K562 (cell line): ENCODE measurements around the gene ADSS1. TPM values are rescaled to one million over a fixed set of nuclear protein-coding genes. Genes with fewer than 3 reads are reported as not detected.

ENCODE experiments used
- ATAC-seq: fragments of 200-7000 bp; cut with Tn5 transposase; 3 replicates; pipeline ENCODE4 v1.9.1; 2020; ENCODE audit warnings: moderate library complexity
- BruUV-seq: library from RNA; stranded (reverse); fragments of 400-500 nt; replicated peaks from 2 replicates; lab custom pipeline; 2021; lab: Mats Ljungman, UMichigan
- CTCF ChIA-PET: fragments of 300-600 bp; formaldehyde crosslinking; extraction: SDS; loops from one replicate; lab custom pipeline; 2021; ENCODE audit warnings: low intra/inter-chr PET ratio; lab: Yijun Ruan, JAX
- POLR2A ChIA-PET: fragments of 300-600, 350-650 bp; sonication (Branson Sonifier 250); formaldehyde crosslinking; extraction: SDS; loops from one replicate; lab custom pipeline; 2021; ENCODE audit warnings: antibody characterized with exemption, inconsistent platforms; lab: Yijun Ruan, JAX
- DNase-seq, 4 experiments: peaks; one replicate each; pipeline versions ENCODE4 v3.0.0 to v3.0.0-alpha.2; 2011 to 2018; ENCODE audit warnings: low spot score in 3 of 4, mixed read lengths in 3 of 4; ENCODE audit errors: extremely low read depth in 1 of 4
- FAIRE-seq: peaks from 2 replicates; lab custom pipeline; 2011; peaks lifted over from hg19 to GRCh38; lab: Jason Lieb, UNC
- H2AFZ ChIP-seq: 2 replicates; pipeline ENCODE4 v1.6.0; 2011; ENCODE audit warnings: low read depth, low read length, control low read depth, inconsistent platforms
- H3K27ac ChIP-seq: fragments of 200-600 bp; 3 replicates; pipeline ENCODE4 v1.8.0; 2011; ENCODE audit warnings: low read depth, mild to moderate bottlenecking, control low read depth, inconsistent platforms, low read length, moderate library complexity, mixed read lengths; ENCODE audit errors: extremely low read depth
- H3K27me3 ChIP-seq, 2 experiments: fragments of 300-600 bp in 1 of 2; 2 replicates in 1 of 2; 3 replicates in 1 of 2; pipeline versions ENCODE4 v1.6.0 to v1.8.0; 2011; ENCODE audit warnings: inconsistent platforms in 2 of 2, low read length in 2 of 2, mild to moderate bottlenecking in 1 of 2, mixed read lengths in 1 of 2, moderate library complexity in 1 of 2; ENCODE audit not compliant: control insufficient read depth in 2 of 2, insufficient read depth in 2 of 2
- H3K36me3 ChIP-seq: fragments of 300-600 bp; 3 replicates; pipeline ENCODE4 v1.8.0; 2011; ENCODE audit warnings: mild to moderate bottlenecking, low read length, inconsistent platforms; ENCODE audit not compliant: control insufficient read depth, insufficient read depth
- H3K4me1 ChIP-seq, 2 experiments: fragments of 200-600 bp in 1 of 2; replicated peaks in 1 of 2; 2 replicates in 1 of 2; 3 replicates in 1 of 2; pipeline versions ENCODE4 v1.5.1 to v1.8.0; 2011; ENCODE audit warnings: inconsistent platforms in 2 of 2, low read length in 2 of 2, mild to moderate bottlenecking in 1 of 2, mixed read lengths in 1 of 2, moderate library complexity in 1 of 2; ENCODE audit not compliant: control insufficient read depth in 2 of 2, insufficient read depth in 2 of 2
- H3K4me2 ChIP-seq: 2 replicates; pipeline ENCODE4 v1.6.1; 2011; ENCODE audit warnings: low read length, control low read depth, inconsistent platforms, mixed read lengths; ENCODE audit not compliant: insufficient read depth
- H3K4me3 ChIP-seq: fragments of 200-600 bp; sonication (generic), shearing (Covaris generic); 2 replicates; pipeline ENCODE4 v1.5.1; 2016; ENCODE audit warnings: control low read depth, inconsistent platforms
- H3K79me2 ChIP-seq: fragments of 200-600 bp; 3 replicates; pipeline ENCODE4 v1.8.0; 2011; ENCODE audit warnings: low read length, inconsistent platforms; ENCODE audit not compliant: control insufficient read depth, insufficient read depth
- H3K9ac ChIP-seq, 2 experiments: 2 replicates each; pipeline versions ENCODE4 v1.6.0 to v1.6.1; 2011; ENCODE audit warnings: low read depth in 2 of 2, low read length in 2 of 2, control low read depth in 1 of 2, inconsistent platforms in 1 of 2, mild to moderate bottlenecking in 1 of 2, mixed read lengths in 1 of 2; ENCODE audit not compliant: insufficient read depth in 1 of 2
- H3K9me1 ChIP-seq: one replicate; pipeline ENCODE4 v1.6.0; 2011; ENCODE audit warnings: inconsistent platforms, mild to moderate bottlenecking, low read length, moderate library complexity; ENCODE audit not compliant: control insufficient read depth, insufficient read depth
- H3K9me3 ChIP-seq: replicated peaks from 2 replicates; pipeline ENCODE4 v1.5.1; 2011; ENCODE audit warnings: low read depth, low read length, inconsistent platforms; ENCODE audit not compliant: control insufficient read depth, insufficient read depth
- H4K20me1 ChIP-seq: replicated peaks from 2 replicates; pipeline ENCODE4 v1.6.1; 2011; ENCODE audit warnings: low read length, inconsistent platforms, mixed read lengths; ENCODE audit not compliant: control insufficient read depth, insufficient read depth
- KDM4B ChIP-seq, 2 experiments: fragments of 450-650 bp in 1 of 2; sonication (generic) in 1 of 2; IDR thresholded peaks; 2 replicates each; pipeline ENCODE4 v1.6.1; 2016 to 2017; ENCODE audit warnings: borderline replicate concordance in 2 of 2, antibody characterized with exemption in 1 of 2, low read depth in 1 of 2, mild to moderate bottlenecking in 1 of 2
- RBBP5 ChIP-seq: fragments of 200-600 bp; sonication (generic); IDR thresholded peaks from 2 replicates; pipeline ENCODE4 v1.6.1; 2012; ENCODE audit warnings: borderline replicate concordance, mild to moderate bottlenecking, low read length, control low read depth, inconsistent platforms; ENCODE audit not compliant: insufficient read depth, poor library complexity, severe bottlenecking
- RNF219 ChIP-seq: fragments of 250-450 bp; sonication (Bioruptor Pico); IDR thresholded peaks from 2 replicates; pipeline ENCODE4 v1.5.0; 2022; ENCODE audit warnings: mild to moderate bottlenecking
- SMAD3 ChIP-seq: fragments of 450-650 bp; formaldehyde crosslinking; conservative IDR thresholded peaks from 2 replicates; pipeline ENCODE4 v1.4.0; 2020; ENCODE audit warnings: mild to moderate bottlenecking
- WGBS: fragments of 100-300 bp; shearing (Covaris generic); methylation state at CpG from one replicate; pipeline ENCODE4 v1.1.6; 2016; ENCODE audit warnings: low coverage, mixed read lengths; ENCODE audit not compliant: insufficient coverage; ENCODE audit errors: missing lambda C conversion rate; 5-methylcytosine and 5-hydroxymethylcytosine counted together
- in situ Hi-C: fragments of 300-500 bp; cut with MboI; formaldehyde crosslinking; loops from 4 replicates; pipeline ENCODE4 v1.15.0; 2018; ENCODE audit warnings: inconsistent platforms, mixed read lengths
- intact Hi-C: fragments of 100-400 bp; cut with micrococcal nuclease; formaldehyde crosslinking; loops from 2 replicates; pipeline ENCODE4 v1.14.2; 2022
- microRNA-seq: library from miRNA; unstranded; fragments of <30 nt; microRNA quantifications from one replicate; pipeline ENCODE4, GENCODE V29; 2018; ENCODE audit warnings: borderline microRNAs expressed
- polyA plus RNA-seq, 8 experiments: library from polyadenylated mRNA; depleted of rRNA in 4 of 8; stranded (reverse) in 5 of 8; unstranded in 3 of 8; fragments of >200 nt; fragmentation: Nextera tagmentation in 2 of 8; fragmentation: Illumina TruSeq in 1 of 8; extraction: Ambion mirVana in 2 of 8; extraction: Trizol in 1 of 8; gene quantifications; 2 replicates each; pipeline versions ENCODE4 v1.2.1 to v1.2.3, GENCODE V29; 2011 to 2014; ENCODE audit warnings: inconsistent platforms in 1 of 8, missing spikeins in 1 of 8
- small RNA-seq: library from RNA; depleted of rRNA; stranded (forward); fragments of <200 nt; gene quantifications from one replicate; pipeline ENCODE3, GENCODE V24; 2014
- total RNA-seq, 7 experiments: library from RNA; depleted of rRNA in 6 of 7; stranded (reverse); fragments of >200 nt in 6 of 7; fragmentation: Illumina TruSeq in 2 of 7; extraction: Trizol in 2 of 7; gene quantifications; 2 replicates each; pipeline versions ENCODE4 v1.2.1 to v1.2.3, GENCODE V29; 2011 to 2021; ENCODE audit warnings: low replicate concordance in 1 of 7

ADSS1 gene
- total and polyA plus RNA-seq, 9 of the 15 experiments (the other 6 are each of a cell fraction or from before 2014, with no cell fraction given): 0.53 to 5.9 (median 3.9) TPM

GRCh38 chr14:104796687-104797081 lies 72.7 kb downstream of the ADSS1 start:
- peak overlapping the region; percentile 82 for H3K4me2 ChIP-seq
- peak overlapping the region; percentile 77; the same call in 1 of the 2 replicates for H2AFZ ChIP-seq
- in situ Hi-C loops: no loop called here
- H4K20me1 ChIP-seq: peaks cover 12% of the 10 kb centered on the region; the same call in 1 of the 2 replicates
- no TSS peak for BruUV-seq
- peak overlapping the region; percentile 74 to 91; a peak in 3 of 4 replicates for H3K9ac ChIP-seq
- POLR2A ChIA-PET: interaction anchor here (0.6 to 0.7 kb wide), 2 partner anchors 479 to 505 kb away, joined by 3 to 4 read pairs; no protein-coding TSS in a partner anchor
- H3K27me3 ChIP-seq: no peaks in the 10 kb centered on the region
- peak overlapping the region; percentile 80 for H3K27ac ChIP-seq
- H3K79me2 ChIP-seq: peaks cover 45% of the 10 kb centered on the region
- intact Hi-C loops: no loop called here
- no peaks in the 10 kb centered on the region for H3K9me1 ChIP-seq
- H3K4me1 ChIP-seq: peaks cover 52 to 92% of the 10 kb centered on the region in 2 experiments
- TF ChIP-seq RBBP5 (peak; percentile 8), SMAD3 (CRISPR knock-in tag) (no peak), KDM4B (IDR thresholded peaks at IDR 0.05; ENCODE audit: borderline replicate concordance in 2 of 2, low read depth in 1 of 2) (no peak), RNF219 (no peak)
- TF ChIP-seq, all 486 proteins: peak for 1
- H3K4me3 ChIP-seq: peak overlapping the region; percentile 48; the same call in 1 of the 2 replicates
- CTCF ChIA-PET: no interaction called here
- no peaks in the 10 kb centered on the region for H3K9me3 ChIP-seq
- FAIRE-seq (no peak), ATAC-seq (no peak), DNase-seq (no peak)
- WGBS: 7% methylated on average over 2 of the region's 6 CpGs
- H3K36me3 ChIP-seq: peaks cover 17% of the 10 kb centered on the region; the same call in 1 of the 3 replicates

Small RNA genes within 50 kb of the gene (microRNA-seq; reads per million reads assigned to microRNA genes)
- gene MIR4710: 0.27 reads per million

Small RNA genes within 50 kb of the gene (small RNA-seq; reads per million reads assigned to genes)
- gene MIR4710: not detected

Other genes starting within 250 kb of the ADSS1 start
Only the 7 nearest of the 8 such genes appear.
- gene C14orf180, start 144.5 kb upstream of the ADSS1 start, total RNA-seq (2014; rRNA removed): not detected in 2 replicates
- gene C14orf180, start 144.5 kb upstream of the ADSS1 start, total RNA-seq (2014; rRNA removed; fragmentation: Illumina TruSeq; extraction: Trizol): not detected in 2 replicates
- not detected in 2 replicates for gene C14orf180, start 144.5 kb upstream of the ADSS1 start, total RNA-seq (2015; rRNA removed; fragmentation: Illumina TruSeq; extraction: Trizol)
- gene C14orf180, start 144.5 kb upstream of the ADSS1 start, total RNA-seq (2021): not detected in 2 replicates
- gene C14orf180, start 144.5 kb upstream of the ADSS1 start, polyA plus RNA-seq (2011; rRNA removed): not detected in 2 replicates
- gene C14orf180, start 144.5 kb upstream of the ADSS1 start, polyA plus RNA-seq (2014; fragmentation: Illumina TruSeq; extraction: Trizol): not detected in 2 replicates
- gene C14orf180, start 144.5 kb upstream of the ADSS1 start, polyA plus RNA-seq (2014; fragmentation: Nextera tagmentation; extraction: Ambion mirVana): not detected
- gene C14orf180, start 144.5 kb upstream of the ADSS1 start, polyA plus RNA-seq (2014; rRNA removed): not detected in 2 replicates
- not detected in 2 replicates for gene TMEM179, start 119.5 kb upstream of the ADSS1 start, total RNA-seq (2014; rRNA removed)
- not detected in 2 replicates for gene TMEM179, start 119.5 kb upstream of the ADSS1 start, total RNA-seq (2014; rRNA removed; fragmentation: Illumina TruSeq; extraction: Trizol)
- not detected in 2 replicates for gene TMEM179, start 119.5 kb upstream of the ADSS1 start, total RNA-seq (2015; rRNA removed; fragmentation: Illumina TruSeq; extraction: Trizol)
- gene TMEM179, start 119.5 kb upstream of the ADSS1 start, total RNA-seq (2021): not detected in 2 replicates
- not detected in 2 replicates for gene TMEM179, start 119.5 kb upstream of the ADSS1 start, polyA plus RNA-seq (2011; rRNA removed)
- not detected in 2 replicates for gene TMEM179, start 119.5 kb upstream of the ADSS1 start, polyA plus RNA-seq (2014; fragmentation: Illumina TruSeq; extraction: Trizol)
- gene TMEM179, start 119.5 kb upstream of the ADSS1 start, polyA plus RNA-seq (2014; fragmentation: Nextera tagmentation; extraction: Ambion mirVana): not detected
- gene TMEM179, start 119.5 kb upstream of the ADSS1 start, polyA plus RNA-seq (2014; rRNA removed): not detected in 2 replicates
- 24.9 and 28.8 TPM in 2 replicates for gene INF2, start 34.6 kb upstream of the ADSS1 start, total RNA-seq (2014; rRNA removed)
- 2.8 and 4.4 TPM in 2 replicates for gene INF2, start 34.6 kb upstream of the ADSS1 start, total RNA-seq (2014; rRNA removed; fragmentation: Illumina TruSeq; extraction: Trizol)
- 7.8 and 8.7 TPM in 2 replicates for gene INF2, start 34.6 kb upstream of the ADSS1 start, total RNA-seq (2015; rRNA removed; fragmentation: Illumina TruSeq; extraction: Trizol)
- 30.7 and 31.3 TPM in 2 replicates for gene INF2, start 34.6 kb upstream of the ADSS1 start, total RNA-seq (2021)
- gene INF2, start 34.6 kb upstream of the ADSS1 start, polyA plus RNA-seq (2011; rRNA removed): 8.3 and 13.8 TPM in 2 replicates
- gene INF2, start 34.6 kb upstream of the ADSS1 start, polyA plus RNA-seq (2014; fragmentation: Illumina TruSeq; extraction: Trizol): 7.2 and 12.4 TPM in 2 replicates
- gene INF2, start 34.6 kb upstream of the ADSS1 start, polyA plus RNA-seq (2014; fragmentation: Nextera tagmentation; extraction: Ambion mirVana): 1 to 10 TPM in 1 of 2 experiments, under 1 TPM in 1; 0.56 to 1.4 TPM
- 26.2 and 28.2 TPM in 2 replicates for gene INF2, start 34.6 kb upstream of the ADSS1 start, polyA plus RNA-seq (2014; rRNA removed)
- 186 and 216 TPM in 2 replicates for gene SIVA1, start 28.9 kb downstream of the ADSS1 start, total RNA-seq (2014; rRNA removed)
- 4.8 and 6.1 TPM in 2 replicates for gene SIVA1, start 28.9 kb downstream of the ADSS1 start, total RNA-seq (2014; rRNA removed; fragmentation: Illumina TruSeq; extraction: Trizol)
- 55.9 and 57.8 TPM in 2 replicates for gene SIVA1, start 28.9 kb downstream of the ADSS1 start, total RNA-seq (2015; rRNA removed; fragmentation: Illumina TruSeq; extraction: Trizol)
- 111 and 113 TPM in 2 replicates for gene SIVA1, start 28.9 kb downstream of the ADSS1 start, total RNA-seq (2021)
- 54.2 and 66.2 TPM in 2 replicates for gene SIVA1, start 28.9 kb downstream of the ADSS1 start, polyA plus RNA-seq (2011; rRNA removed)
- gene SIVA1, start 28.9 kb downstream of the ADSS1 start, polyA plus RNA-seq (2014; fragmentation: Illumina TruSeq; extraction: Trizol): 7.8 and 43.9 TPM in 2 replicates
- 10 to 100 TPM in 1 of 2 experiments, 1 to 10 TPM in 1; 4.2 to 20.6 TPM for gene SIVA1, start 28.9 kb downstream of the ADSS1 start, polyA plus RNA-seq (2014; fragmentation: Nextera tagmentation; extraction: Ambion mirVana)
- 138 and 148 TPM in 2 replicates for gene SIVA1, start 28.9 kb downstream of the ADSS1 start, polyA plus RNA-seq (2014; rRNA removed)
- gene AKT1, start 71.5 kb downstream of the ADSS1 start, total RNA-seq (2014; rRNA removed): 80.1 and 91.2 TPM in 2 replicates
- gene AKT1, start 71.5 kb downstream of the ADSS1 start, total RNA-seq (2014; rRNA removed; fragmentation: Illumina TruSeq; extraction: Trizol): 25.9 and 37.5 TPM in 2 replicates
- gene AKT1, start 71.5 kb downstream of the ADSS1 start, total RNA-seq (2015; rRNA removed; fragmentation: Illumina TruSeq; extraction: Trizol): 74.5 and 75.1 TPM in 2 replicates
- gene AKT1, start 71.5 kb downstream of the ADSS1 start, total RNA-seq (2021): 117 and 132 TPM in 2 replicates
- 71.8 and 79.3 TPM in 2 replicates for gene AKT1, start 71.5 kb downstream of the ADSS1 start, polyA plus RNA-seq (2011; rRNA removed)
- gene AKT1, start 71.5 kb downstream of the ADSS1 start, polyA plus RNA-seq (2014; fragmentation: Illumina TruSeq; extraction: Trizol): 82.0 and 89.7 TPM in 2 replicates
- gene AKT1, start 71.5 kb downstream of the ADSS1 start, polyA plus RNA-seq (2014; fragmentation: Nextera tagmentation; extraction: Ambion mirVana): 1 to 10 TPM in 1 of 2 experiments, under 1 TPM in 1; 0.49 to 1.3 TPM
- 106 TPM in 2 replicates for gene AKT1, start 71.5 kb downstream of the ADSS1 start, polyA plus RNA-seq (2014; rRNA removed)
- 5.5 and 7.2 TPM in 2 replicates for gene ZBTB42, start 76.9 kb downstream of the ADSS1 start, total RNA-seq (2014; rRNA removed)
- 1.4 and 1.5 TPM in 2 replicates for gene ZBTB42, start 76.9 kb downstream of the ADSS1 start, total RNA-seq (2014; rRNA removed; fragmentation: Illumina TruSeq; extraction: Trizol)
- gene ZBTB42, start 76.9 kb downstream of the ADSS1 start, total RNA-seq (2015; rRNA removed; fragmentation: Illumina TruSeq; extraction: Trizol): 5.1 TPM in 2 replicates
- 7.4 and 8.5 TPM in 2 replicates for gene ZBTB42, start 76.9 kb downstream of the ADSS1 start, total RNA-seq (2021)
- 2.2 and 2.4 TPM in 2 replicates for gene ZBTB42, start 76.9 kb downstream of the ADSS1 start, polyA plus RNA-seq (2011; rRNA removed)
- 2.4 and 4.5 TPM in 2 replicates for gene ZBTB42, start 76.9 kb downstream of the ADSS1 start, polyA plus RNA-seq (2014; fragmentation: Illumina TruSeq; extraction: Trizol)
- gene ZBTB42, start 76.9 kb downstream of the ADSS1 start, polyA plus RNA-seq (2014; fragmentation: Nextera tagmentation; extraction: Ambion mirVana): under 1 TPM; 0.03 to 0.08 TPM
- 2.9 and 3.7 TPM in 2 replicates for gene ZBTB42, start 76.9 kb downstream of the ADSS1 start, polyA plus RNA-seq (2014; rRNA removed)
- gene CEP170B, start 141.0 kb downstream of the ADSS1 start, total RNA-seq (2014; rRNA removed): 3.6 and 4.8 TPM in 2 replicates
- gene CEP170B, start 141.0 kb downstream of the ADSS1 start, total RNA-seq (2014; rRNA removed; fragmentation: Illumina TruSeq; extraction: Trizol): 0.99 and 1.2 TPM in 2 replicates
- 2.9 and 3.5 TPM in 2 replicates for gene CEP170B, start 141.0 kb downstream of the ADSS1 start, total RNA-seq (2015; rRNA removed; fragmentation: Illumina TruSeq; extraction: Trizol)
- 7.5 and 10.2 TPM in 2 replicates for gene CEP170B, start 141.0 kb downstream of the ADSS1 start, total RNA-seq (2021)
- 2.2 and 2.7 TPM in 2 replicates for gene CEP170B, start 141.0 kb downstream of the ADSS1 start, polyA plus RNA-seq (2011; rRNA removed)
- 1.7 and 4.1 TPM in 2 replicates for gene CEP170B, start 141.0 kb downstream of the ADSS1 start, polyA plus RNA-seq (2014; fragmentation: Illumina TruSeq; extraction: Trizol)
- gene CEP170B, start 141.0 kb downstream of the ADSS1 start, polyA plus RNA-seq (2014; fragmentation: Nextera tagmentation; extraction: Ambion mirVana): under 1 TPM; 0.01 to 0.03 TPM
- gene CEP170B, start 141.0 kb downstream of the ADSS1 start, polyA plus RNA-seq (2014; rRNA removed): 7.6 and 8.9 TPM in 2 replicates